ENCODE data around the gene MPST.

The MPST gene

GRCh38 chr22:37061611-37062375 lies 42.3 kb downstream of the MPST start:
- DNase-seq (ENCODE audit: low read depth), result no peak
- H3K4me3 ChIP-seq (ENCODE audit: low read depth, low read length), result no peak overlapping the region
- TF ChIP-seq CTCF (IDR thresholded peaks at IDR 0.05; ENCODE audit: low read depth, low read length, missing control alignments), result no peak

GRCh38 chr22:37062376-37062675 lies 42.8 kb downstream of the MPST start:
- no peak for DNase-seq (ENCODE audit: low read depth)
- no peak overlapping the region for H3K4me3 ChIP-seq (ENCODE audit: low read depth, low read length)
- no peak for TF ChIP-seq CTCF (IDR thresholded peaks at IDR 0.05; ENCODE audit: low read depth, low read length, missing control alignments)

- no peak for TF ChIP-seq CTCF (IDR thresholded peaks at IDR 0.05; ENCODE audit: low read depth, low read length, missing control alignments)
- no peak for DNase-seq (ENCODE audit: low read depth)
- no peak overlapping the region for H3K4me3 ChIP-seq (ENCODE audit: low read depth, low read length)
Measured at GRCh38 chr22:37062702-37063381, 43.3 kb downstream of the MPST start.

- no peak overlapping the region for H3K4me3 ChIP-seq (ENCODE audit: low read depth, low read length)
- TF ChIP-seq CTCF (IDR thresholded peaks at IDR 0.05; ENCODE audit: low read depth, low read length, missing control alignments), result no peak
- no peak for DNase-seq (ENCODE audit: low read depth)
Measured at GRCh38 chr22:37063431-37064420, 44.2 kb downstream of the MPST start.

- DNase-seq (ENCODE audit: low read depth), result no peak
- H3K4me3 ChIP-seq (ENCODE audit: low read depth, low read length), result no peak overlapping the region
- TF ChIP-seq CTCF (IDR thresholded peaks at IDR 0.05; ENCODE audit: low read depth, low read length, missing control alignments), result no peak
Measured at GRCh38 chr22:37064553-37064952, 45.0 kb downstream of the MPST start.

GRCh38 chr22:37065180-37065579 lies 45.6 kb downstream of the MPST start:
- no peak for DNase-seq (ENCODE audit: low read depth)
- no peak for TF ChIP-seq CTCF (IDR thresholded peaks at IDR 0.05; ENCODE audit: low read depth, low read length, missing control alignments)
- H3K4me3 ChIP-seq (ENCODE audit: low read depth, low read length), result no peak overlapping the region

Measured in GM12864 (cell line).